GM12875 (cell line): ENCODE data around the gene ADGRA3.

Experiments
- H3K4me3 ChIP-seq: one replicate; pipeline ENCODE4 v1.5.1; 2011; ENCODE audit warnings: low read depth, low read length, control low read depth
- TF ChIP-seq, protein P1 (sequence below): IDR thresholded peaks from 2 replicates; pipeline ENCODE4 v1.5.1; 2011; ENCODE audit warnings: low read depth, mild to moderate bottlenecking, control low read depth, inconsistent platforms, low read length, moderate library complexity, borderline replicate concordance; ENCODE audit not compliant: insufficient read depth

Gene ADGRA3

DNA sequence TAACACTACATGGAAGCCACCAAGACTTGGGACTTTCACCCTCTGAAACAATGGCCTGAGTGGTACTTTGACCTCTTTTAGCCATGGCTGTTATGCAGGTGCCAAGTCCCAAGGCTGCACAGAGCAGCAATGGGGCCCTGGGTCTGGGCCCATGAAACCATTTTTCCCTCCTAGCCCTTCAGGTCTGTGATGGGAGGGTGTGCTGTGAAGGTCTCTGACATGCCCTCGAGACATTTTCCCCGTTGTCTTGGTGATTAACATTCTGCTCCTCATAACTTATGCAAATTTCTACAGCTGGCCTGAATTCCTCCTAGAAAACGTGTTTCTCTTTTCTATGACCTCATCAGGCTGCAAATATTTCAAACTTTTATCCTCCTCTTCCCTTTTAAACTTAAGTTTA is 30.4 kb upstream of the ADGRA3 start:
- TF ChIP-seq, protein P1, sequence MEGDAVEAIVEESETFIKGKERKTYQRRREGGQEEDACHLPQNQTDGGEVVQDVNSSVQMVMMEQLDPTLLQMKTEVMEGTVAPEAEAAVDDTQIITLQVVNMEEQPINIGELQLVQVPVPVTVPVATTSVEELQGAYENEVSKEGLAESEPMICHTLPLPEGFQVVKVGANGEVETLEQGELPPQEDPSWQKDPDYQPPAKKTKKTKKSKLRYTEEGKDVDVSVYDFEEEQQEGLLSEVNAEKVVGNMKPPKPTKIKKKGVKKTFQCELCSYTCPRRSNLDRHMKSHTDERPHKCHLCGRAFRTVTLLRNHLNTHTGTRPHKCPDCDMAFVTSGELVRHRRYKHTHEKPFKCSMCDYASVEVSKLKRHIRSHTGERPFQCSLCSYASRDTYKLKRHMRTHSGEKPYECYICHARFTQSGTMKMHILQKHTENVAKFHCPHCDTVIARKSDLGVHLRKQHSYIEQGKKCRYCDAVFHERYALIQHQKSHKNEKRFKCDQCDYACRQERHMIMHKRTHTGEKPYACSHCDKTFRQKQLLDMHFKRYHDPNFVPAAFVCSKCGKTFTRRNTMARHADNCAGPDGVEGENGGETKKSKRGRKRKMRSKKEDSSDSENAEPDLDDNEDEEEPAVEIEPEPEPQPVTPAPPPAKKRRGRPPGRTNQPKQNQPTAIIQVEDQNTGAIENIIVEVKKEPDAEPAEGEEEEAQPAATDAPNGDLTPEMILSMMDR, result no peak
- H3K4me3 ChIP-seq, result no peak overlapping the region

DNA sequence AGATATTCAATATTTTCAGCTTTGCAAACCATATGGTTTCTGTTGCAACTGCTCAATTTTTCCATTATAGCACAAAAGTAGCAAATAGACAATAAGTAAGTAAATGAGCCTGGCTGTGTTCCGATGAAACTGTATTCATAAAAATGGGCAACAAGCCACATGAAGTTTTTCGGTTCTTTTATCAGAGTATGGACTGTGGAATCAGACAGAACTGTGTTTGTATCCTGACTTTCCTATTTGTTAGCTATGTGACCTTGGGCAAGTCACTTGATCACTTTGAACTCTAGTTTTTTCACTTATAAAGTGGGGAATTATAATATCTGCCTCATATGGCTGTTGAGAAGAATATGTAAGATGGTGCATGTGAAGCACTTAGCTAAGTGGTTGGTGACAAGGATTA is 23.4 kb upstream of the ADGRA3 start:
- H3K4me3 ChIP-seq, result no peak overlapping the region
- TF ChIP-seq, protein P1, result no peak

DNA sequence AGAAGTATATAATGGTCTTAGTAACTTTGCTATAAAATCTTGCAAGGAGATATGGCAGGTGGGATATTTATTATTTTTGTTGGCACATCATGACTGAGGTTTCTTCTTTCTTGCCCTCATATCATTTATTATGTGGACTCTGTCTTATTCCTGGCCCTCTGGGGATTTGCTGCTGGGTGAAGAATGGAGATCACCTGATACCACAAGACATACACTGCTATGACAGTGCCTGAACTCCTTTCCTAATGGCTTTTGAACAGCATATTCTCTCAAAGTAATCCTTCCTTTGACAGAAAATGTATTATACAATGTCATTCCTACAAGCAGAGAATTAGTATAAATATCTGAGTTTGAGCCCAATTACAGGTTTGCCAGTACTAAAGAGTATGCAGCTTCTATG is 22.0 kb upstream of the ADGRA3 start:
- TF ChIP-seq, protein P1, result no peak
- no peak overlapping the region for H3K4me3 ChIP-seq

DNA sequence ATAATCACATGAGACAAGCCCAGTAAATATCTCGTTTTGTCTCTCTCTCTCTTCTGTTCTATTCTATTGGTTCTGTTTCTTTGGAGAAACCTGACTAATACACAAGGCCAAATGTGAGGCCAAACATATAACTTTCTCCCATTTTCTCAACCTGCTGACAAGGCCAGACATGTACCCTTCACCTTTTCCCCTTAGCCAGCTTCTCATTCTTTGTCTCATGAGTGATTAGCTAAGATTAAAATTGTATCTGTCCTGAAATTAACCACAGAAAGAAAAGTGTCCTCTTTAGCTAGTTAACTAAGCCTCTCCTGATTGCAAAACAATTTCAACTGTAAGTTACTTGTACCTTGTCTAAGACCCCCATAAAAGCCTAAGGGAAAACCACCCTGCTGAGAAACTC is 18.5 kb upstream of the ADGRA3 start:
- no peak overlapping the region for H3K4me3 ChIP-seq
- TF ChIP-seq, protein P1, result no peak

DNA sequence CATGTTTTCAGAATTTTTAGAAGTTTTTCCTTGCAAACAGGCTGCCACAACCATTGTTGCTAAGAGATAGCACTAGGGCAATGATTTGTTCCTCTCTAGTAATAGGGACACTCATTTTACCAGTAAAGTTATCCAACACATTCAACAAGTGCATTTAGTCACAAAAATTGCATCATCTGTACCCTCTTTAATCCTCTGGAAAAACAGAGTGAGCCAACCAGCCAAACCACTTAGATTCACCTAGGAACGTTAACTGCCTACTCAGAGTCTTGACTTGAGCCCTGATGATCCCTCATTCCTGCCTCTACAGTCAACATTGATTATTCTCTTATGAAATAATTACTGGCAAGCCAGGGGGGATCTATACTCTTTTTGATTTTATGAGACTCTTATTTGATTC is 17.0 kb upstream of the ADGRA3 start:
- TF ChIP-seq, protein P1, result no peak
- no peak overlapping the region for H3K4me3 ChIP-seq

DNA sequence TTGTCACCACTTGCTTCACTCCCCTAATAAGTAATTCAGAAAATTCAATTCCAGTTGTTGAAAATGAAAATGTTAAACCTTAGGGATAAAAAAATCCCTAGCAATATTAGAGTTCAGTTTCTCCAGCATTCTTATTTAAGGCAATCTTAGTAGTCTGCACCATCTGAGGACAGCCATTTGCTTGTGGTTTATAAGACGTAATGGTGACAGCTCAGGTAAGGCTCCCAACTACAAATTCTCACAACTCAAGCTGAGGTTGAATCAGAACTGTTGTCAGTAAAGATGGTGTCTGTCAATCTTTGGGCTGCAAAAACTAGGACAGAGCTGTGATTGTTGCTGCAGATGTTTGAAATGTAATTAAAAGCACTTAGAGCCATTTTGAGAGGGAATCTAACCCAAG is 16.3 kb upstream of the ADGRA3 start:
- no peak overlapping the region for H3K4me3 ChIP-seq
- TF ChIP-seq, protein P1, result no peak

DNA sequence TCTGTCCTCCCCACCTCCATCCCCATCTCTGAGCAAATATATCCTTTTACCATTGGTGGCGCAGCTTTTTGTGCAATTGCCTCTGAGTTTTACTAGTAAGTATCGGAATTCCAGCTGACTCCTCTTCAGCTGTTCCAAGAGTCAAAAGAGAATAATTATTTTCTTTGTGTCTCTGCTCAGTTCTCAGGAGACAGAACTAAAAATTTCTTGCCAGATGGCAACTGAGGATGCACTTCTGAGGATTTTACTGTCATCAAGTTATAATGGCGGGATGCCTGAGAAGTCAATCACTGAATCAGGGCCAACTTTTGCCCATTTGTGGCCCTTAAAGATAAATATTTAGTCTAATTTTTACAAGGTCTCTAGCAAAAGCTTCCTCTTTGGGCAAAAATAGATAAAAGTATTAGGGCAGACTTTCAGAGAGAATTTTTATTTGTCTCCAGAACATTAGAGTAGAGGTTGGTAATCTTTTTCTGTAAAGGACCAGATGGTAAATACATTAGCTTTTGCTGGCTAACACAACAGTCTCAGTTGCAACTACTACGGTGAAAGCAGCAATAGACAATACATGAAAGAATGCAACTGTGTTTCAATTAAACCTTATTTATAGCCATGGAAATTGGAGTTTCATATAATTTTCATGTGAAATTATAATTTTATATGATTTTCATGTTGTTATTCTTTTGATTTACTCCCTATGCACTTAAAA is 15.6 kb upstream of the ADGRA3 start:
- H3K4me3 ChIP-seq, result no peak overlapping the region
- TF ChIP-seq, protein P1, result no peak
